ENCODE measurements around the gene KHK. TPM values are rescaled to one million over a fixed set of nuclear protein-coding genes. Genes with fewer than 3 reads are reported as not detected.

KHK gene
- polyA plus RNA-seq, 3 donors: 42.9 to 58.5 (median 55.3) TPM

GRCh38 chr2:27133195-27133875 lies 46.8 kb downstream of the KHK start:
- DNase-seq (ENCODE audit: extremely low read depth in 1 of 11, low read depth in 9 of 11, low spot score in 4 of 11): no peak

- DNase-seq (ENCODE audit: extremely low read depth in 1 of 11, low read depth in 9 of 11, low spot score in 4 of 11): peak; percentile 91 to 97 (median 95)
These were observed 47.6 kb downstream of the KHK start, which contains the start of gene PREB for GRCh38 chr2:27133905-27134780. Gene PREB (minus strand): TSS chr2:27134636. CDS start chr2:27134421, 215 bp downstream.

DNA sequence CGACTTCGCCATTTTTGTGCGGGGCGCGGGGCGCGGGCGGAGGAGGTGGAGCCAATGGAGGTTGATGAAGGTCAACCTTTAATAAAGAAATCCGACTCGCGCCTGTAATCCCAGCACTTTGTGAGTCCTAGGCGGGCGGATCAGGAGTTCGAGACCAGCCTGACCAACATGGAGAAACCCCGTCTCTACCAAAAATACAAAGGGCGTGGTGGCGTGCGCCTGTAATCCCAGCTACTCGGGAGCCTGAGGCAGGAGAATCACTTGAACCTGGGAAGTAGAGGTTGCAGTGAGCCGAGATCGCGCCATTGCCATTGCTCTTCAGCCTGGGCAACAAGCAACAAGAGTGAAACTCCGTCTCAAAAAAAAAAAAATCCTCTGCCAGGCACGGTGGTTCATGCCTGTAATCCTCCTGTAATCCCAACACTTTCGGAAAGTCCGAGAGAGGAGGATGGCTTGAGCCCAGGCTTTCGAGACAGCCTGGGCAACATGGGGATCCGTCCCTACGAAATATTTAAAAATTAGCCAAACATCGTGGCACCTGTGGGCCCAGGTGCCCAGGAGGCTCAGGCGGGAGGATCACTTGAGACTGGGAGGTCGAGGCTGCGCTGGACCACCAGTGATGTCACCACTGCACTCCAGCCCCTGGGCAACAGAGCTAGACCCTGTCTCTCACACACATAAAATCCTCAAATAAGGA lies 48.4 kb downstream of the KHK start:
- no peak for DNase-seq (ENCODE audit: extremely low read depth in 1 of 11, low read depth in 9 of 11, low spot score in 4 of 11)

DNA sequence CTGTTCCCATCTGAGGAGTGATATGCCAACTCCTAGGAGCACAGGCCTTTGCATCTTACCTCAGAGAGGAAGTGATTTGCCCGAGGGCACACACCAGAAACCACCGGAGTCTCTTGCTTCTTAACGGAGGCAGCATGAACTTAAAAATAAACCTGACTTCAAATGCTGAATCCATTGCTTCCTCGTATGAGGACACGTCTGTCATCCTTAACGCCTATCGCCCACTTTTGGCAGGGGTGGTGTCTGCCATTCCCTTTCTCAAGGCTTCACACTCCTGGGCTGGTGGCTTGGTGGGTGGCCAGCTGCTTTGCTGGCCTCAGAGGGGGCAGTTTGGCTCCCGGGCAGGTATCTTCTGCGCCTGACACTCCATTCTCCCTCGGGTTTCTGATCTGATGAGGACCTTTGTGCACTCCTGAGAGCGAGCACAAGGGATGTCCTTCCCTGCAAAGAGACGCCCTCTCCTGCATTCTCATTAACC lies 48.9 kb downstream of the KHK start:
- no peak for DNase-seq (ENCODE audit: extremely low read depth in 1 of 11, low read depth in 9 of 11, low spot score in 4 of 11)

DNA sequence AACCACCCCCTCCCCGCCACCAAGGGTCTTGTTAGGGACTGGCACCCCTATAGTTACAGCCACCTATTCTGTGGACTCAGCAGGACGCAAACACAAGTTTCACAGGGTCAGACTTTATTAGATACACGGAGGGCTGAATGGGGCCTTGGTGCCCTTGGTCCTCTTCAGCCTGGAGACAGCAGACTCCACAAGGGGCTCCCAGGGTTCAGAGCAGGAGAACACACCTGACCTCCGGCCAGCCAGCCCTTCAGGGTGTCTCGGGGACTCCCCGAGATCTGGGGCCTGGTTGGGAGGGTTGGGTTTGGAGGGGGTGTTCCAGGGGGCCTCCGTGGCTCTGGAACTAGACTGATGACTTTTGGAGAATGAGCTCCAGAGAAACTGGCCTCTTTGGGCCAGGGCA lies 50.2 kb downstream of the KHK start:
- DNase-seq (ENCODE audit: extremely low read depth in 1 of 11, low read depth in 9 of 11, low spot score in 4 of 11): no peak

DNA sequence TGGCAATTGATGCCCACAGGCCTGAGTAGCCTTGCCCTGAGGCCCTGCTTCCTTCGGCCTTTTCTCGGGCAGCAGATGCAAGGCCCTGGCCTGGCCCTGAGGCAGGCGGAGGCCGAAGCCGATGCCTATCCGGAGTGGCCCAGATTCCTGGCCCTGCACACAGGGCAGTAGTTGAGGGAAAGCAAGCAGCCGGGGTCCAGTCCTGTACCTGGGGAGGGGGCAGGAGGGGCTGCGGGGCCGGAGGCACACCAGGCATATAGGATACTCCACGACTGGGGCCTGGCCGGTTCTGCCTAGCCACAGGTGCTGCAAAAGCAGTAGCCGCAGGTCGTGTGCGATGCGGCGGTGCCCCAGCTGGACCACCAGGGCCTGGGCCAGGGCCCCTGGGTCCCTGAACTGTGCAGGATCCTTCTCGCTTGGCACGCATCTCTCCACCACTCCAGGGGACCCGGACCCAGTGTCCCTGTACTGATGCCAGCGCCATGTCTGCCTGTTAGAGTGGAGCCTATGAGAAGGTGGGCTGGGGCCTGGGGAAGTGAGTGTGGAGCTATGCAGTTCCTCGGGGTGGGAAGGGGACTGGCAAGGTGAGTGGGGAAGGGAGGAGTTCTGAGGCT lies 50.9 kb downstream of the KHK start:
- no peak for DNase-seq (ENCODE audit: extremely low read depth in 1 of 11, low read depth in 9 of 11, low spot score in 4 of 11)

- no peak for DNase-seq (ENCODE audit: extremely low read depth in 1 of 11, low read depth in 9 of 11, low spot score in 4 of 11)
These were observed 51.5 kb downstream of the KHK start for GRCh38 chr2:27138111-27138510.

DNA sequence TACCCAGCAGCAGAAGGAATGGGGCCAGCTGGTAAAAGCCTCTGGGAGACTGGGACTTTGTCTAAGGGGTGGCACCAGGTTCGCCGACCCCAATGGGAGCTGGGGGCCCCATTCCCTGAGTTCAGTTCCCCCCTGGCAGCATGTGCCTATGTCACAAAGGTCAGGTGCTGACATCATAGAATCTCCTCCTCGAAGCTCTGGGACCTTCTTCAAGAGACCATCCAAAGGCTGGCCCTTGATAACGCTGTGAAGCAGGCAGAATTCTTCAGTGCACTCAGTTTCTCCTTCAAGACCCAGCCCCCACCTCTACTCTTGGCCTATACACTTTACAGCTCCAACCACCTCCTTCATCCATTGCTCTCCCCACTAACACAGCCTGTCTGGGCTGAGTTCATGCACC lies 52.7 kb downstream of the KHK start, which contains the start of gene PRR30:
PRR30 (minus strand) TSS at position 101 of the 400 bp plus-strand sequence. CDS start 1,081 bp downstream, outside the sequence.
- DNase-seq (ENCODE audit: extremely low read depth in 1 of 11, low read depth in 9 of 11, low spot score in 4 of 11): no peak

GRCh38 chr2:27143285-27143684 lies 56.7 kb downstream of the KHK start:
- DNase-seq (ENCODE audit: extremely low read depth in 1 of 11, low read depth in 9 of 11, low spot score in 4 of 11): no peak

DNA sequence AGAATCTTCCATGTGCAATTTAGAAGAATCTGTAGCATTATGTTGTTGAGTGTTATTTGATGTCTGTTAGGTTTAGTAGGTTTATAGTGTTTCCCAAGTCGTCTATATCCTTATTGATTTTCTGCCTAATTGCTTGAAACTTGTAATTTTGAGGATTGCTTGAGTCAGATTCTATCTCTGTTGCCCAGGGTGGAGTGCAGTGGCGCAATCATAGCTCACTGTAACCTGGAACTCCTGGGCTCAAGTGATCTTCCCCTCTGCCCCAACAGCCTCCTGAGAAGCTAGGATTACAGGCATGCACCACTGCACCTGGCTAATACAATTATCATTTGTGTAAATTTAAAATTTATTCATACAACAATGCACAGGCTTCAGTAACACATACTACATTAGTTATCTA lies 59.1 kb downstream of the KHK start:
- no peak for DNase-seq (ENCODE audit: extremely low read depth in 1 of 11, low read depth in 9 of 11, low spot score in 4 of 11)

- DNase-seq (ENCODE audit: extremely low read depth in 1 of 11, low read depth in 9 of 11, low spot score in 4 of 11): no peak
These were observed 61.4 kb downstream of the KHK start for GRCh38 chr2:27147935-27148334.

GRCh38 chr2:27148801-27149439 lies 62.3 kb downstream of the KHK start, which contains the start of gene TCF23:
Gene TCF23 (plus strand): TSS chr2:27149004. CDS start chr2:27149134, 130 bp downstream.
- DNase-seq (ENCODE audit: extremely low read depth in 1 of 11, low read depth in 9 of 11, low spot score in 4 of 11): peak in 6 of 11 donors; percentile 20 to 51 (median 32)

DNA sequence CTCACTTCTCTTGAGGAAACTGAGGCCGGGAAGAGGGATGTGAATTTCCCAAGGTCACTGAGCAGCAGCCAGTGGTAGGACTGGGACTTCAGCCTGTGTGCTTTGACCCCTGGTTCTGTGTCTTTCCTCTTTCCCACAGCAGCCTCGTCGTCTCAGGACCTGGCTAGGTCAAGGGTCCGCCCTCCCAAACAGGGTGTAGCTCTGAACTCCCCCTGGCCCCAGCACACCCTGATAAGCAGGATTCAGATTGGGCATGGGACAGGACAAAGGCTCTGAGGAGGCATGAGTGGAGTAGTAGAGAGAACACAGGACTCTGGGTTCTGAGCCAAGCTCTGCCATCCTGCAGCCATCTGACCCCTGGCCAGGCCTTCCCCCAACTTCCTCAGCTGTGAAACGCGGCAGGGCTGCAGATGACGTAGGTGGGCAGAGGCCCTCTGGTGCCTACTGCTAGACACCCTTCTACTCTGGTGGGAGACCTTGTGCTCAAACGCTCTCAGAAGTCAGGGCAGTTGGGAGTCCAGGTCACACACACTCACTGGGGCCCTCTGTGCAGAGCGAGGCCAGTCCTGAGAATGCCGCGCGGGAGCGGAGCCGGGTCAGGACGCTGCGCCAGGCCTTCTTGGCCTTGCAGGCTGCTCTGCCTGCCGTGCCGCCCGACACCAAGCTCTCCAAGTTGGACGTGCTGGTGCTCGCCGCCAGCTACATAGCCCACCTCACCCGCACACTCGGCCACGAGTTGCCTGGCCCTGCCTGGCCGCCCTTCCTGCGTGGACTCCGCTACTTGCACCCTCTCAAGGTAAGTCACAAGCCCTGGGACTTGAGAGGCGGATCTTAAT lies 63.2 kb downstream of the KHK start:
- DNase-seq (ENCODE audit: extremely low read depth in 1 of 11, low read depth in 9 of 11, low spot score in 4 of 11): no peak

Other genes with a start within 250 kb of the KHK start
- 1 to 10 TPM; 4.4 to 8.6 (median 8.5) TPM for gene DPYSL5, start 238.6 kb upstream of the KHK start, polyA plus RNA-seq (ENCODE audit: insufficient read length in 3 of 3)
- 10 to 100 TPM in 2 of 3 donors, 1 to 10 TPM in 1; 9.6 to 15.8 (median 12.6) TPM for gene MAPRE3, start 116.1 kb upstream of the KHK start, polyA plus RNA-seq (ENCODE audit: insufficient read length in 3 of 3)
- gene TMEM214, start 53.8 kb upstream of the KHK start, polyA plus RNA-seq (ENCODE audit: insufficient read length in 3 of 3): 10 to 100 TPM; 55.8 to 71.9 (median 63.6) TPM
- gene AGBL5, start 35.1 kb upstream of the KHK start, polyA plus RNA-seq (ENCODE audit: insufficient read length in 3 of 3): 10 to 100 TPM; 61.9 to 66.8 (median 65.2) TPM
- gene OST4, start 15.1 kb upstream of the KHK start, polyA plus RNA-seq (ENCODE audit: insufficient read length in 3 of 3): 100 to 1,000 TPM; 234 to 273 (median 243) TPM
- gene EMILIN1, start 8.2 kb upstream of the KHK start, polyA plus RNA-seq (ENCODE audit: insufficient read length in 3 of 3): 100 to 1,000 TPM in 1 of 3 donors, 10 to 100 TPM in 2; 53.5 to 130 (median 96.3) TPM
- gene CGREF1, start 32.4 kb downstream of the KHK start, polyA plus RNA-seq (ENCODE audit: insufficient read length in 3 of 3): 1 to 10 TPM; 6.2 to 8.6 (median 7.4) TPM
- 1 to 10 TPM; 1.3 to 1.9 (median 1.6) TPM for gene ABHD1, start 37.0 kb downstream of the KHK start, polyA plus RNA-seq (ENCODE audit: insufficient read length in 3 of 3)
- gene PREB, start 47.9 kb downstream of the KHK start, polyA plus RNA-seq (ENCODE audit: insufficient read length in 3 of 3): 10 to 100 TPM; 42.0 to 55.0 (median 46.4) TPM
- gene PRR30, start 52.6 kb downstream of the KHK start, polyA plus RNA-seq (ENCODE audit: insufficient read length in 3 of 3): not detected
- under 1 TPM; 0.51 to 0.78 (median 0.62) TPM for gene TCF23, start 62.2 kb downstream of the KHK start, polyA plus RNA-seq (ENCODE audit: insufficient read length in 3 of 3)
- 100 to 1,000 TPM; 148 to 150 (median 148) TPM for gene ATRAID, start 125.3 kb downstream of the KHK start, polyA plus RNA-seq (ENCODE audit: insufficient read length in 3 of 3)
- 10 to 100 TPM; 37.2 to 47.6 (median 42.0) TPM for gene SLC5A6, start 125.5 kb downstream of the KHK start, polyA plus RNA-seq (ENCODE audit: insufficient read length in 3 of 3)
- 10 to 100 TPM; 50.4 to 54.6 (median 54.1) TPM for gene CAD, start 130.6 kb downstream of the KHK start, polyA plus RNA-seq (ENCODE audit: insufficient read length in 3 of 3)
- 1 to 10 TPM; 6.0 to 9.2 (median 7.6) TPM for gene SLC30A3, start 176.3 kb downstream of the KHK start, polyA plus RNA-seq (ENCODE audit: insufficient read length in 3 of 3)
- gene DNAJC5G, start 188.7 kb downstream of the KHK start, polyA plus RNA-seq (ENCODE audit: insufficient read length in 3 of 3): 1 to 10 TPM in 2 of 3 donors, under 1 TPM in 1; 0.59 to 1.7 (median 1.4) TPM
- gene TRIM54, start 195.7 kb downstream of the KHK start, polyA plus RNA-seq (ENCODE audit: insufficient read length in 3 of 3): 1 to 10 TPM; 5.3 to 7.7 (median 5.7) TPM
- gene UCN, start 221.7 kb downstream of the KHK start, polyA plus RNA-seq (ENCODE audit: insufficient read length in 3 of 3): 1 to 10 TPM in 1 of 3 donors, under 1 TPM in 2; 0.56 to 1.1 (median 0.82) TPM
- 10 to 100 TPM; 74.0 to 90.5 (median 81.4) TPM for gene MPV17, start 236.3 kb downstream of the KHK start, polyA plus RNA-seq (ENCODE audit: insufficient read length in 3 of 3)

All from renal cortex interstitium (tissue), 11 donors.